K562 (cell line): ENCODE measurements around the gene RPS8. TPM values are rescaled to one million over a fixed set of nuclear protein-coding genes. Genes with fewer than 3 reads are reported as not detected.

ENCODE experiments used
- KDM4B ChIP-seq, 2 experiments: fragments of 450-650 bp in 1 of 2; sonication (generic) in 1 of 2; IDR thresholded peaks; 2 replicates each; pipeline ENCODE4 v1.6.1; 2016 to 2017; ENCODE audit warnings: borderline replicate concordance in 2 of 2, antibody characterized with exemption in 1 of 2, low read depth in 1 of 2, mild to moderate bottlenecking in 1 of 2
- NRF1 ChIP-seq, 2 experiments: fragments of 450-650 bp; IDR thresholded peaks in 1 of 2; conservative IDR thresholded peaks in 1 of 2; 2 replicates each; pipeline ENCODE4 v1.6.1; 2014; ENCODE audit warnings: mild to moderate bottlenecking in 2 of 2
- PML ChIP-seq: IDR thresholded peaks from 2 replicates; pipeline ENCODE4 v1.6.1; 2012; ENCODE audit warnings: low read length, inconsistent platforms
- RBM15 ChIP-seq: fragments of 200-400 bp; formaldehyde crosslinking; IDR thresholded peaks from 2 replicates; pipeline ENCODE4 v1.6.1; 2018; ENCODE audit warnings: mild to moderate bottlenecking, low read length, moderate library complexity; ENCODE audit not compliant: insufficient read depth
- RNF219 ChIP-seq: fragments of 250-450 bp; sonication (Bioruptor Pico); IDR thresholded peaks from 2 replicates; pipeline ENCODE4 v1.5.0; 2022; ENCODE audit warnings: mild to moderate bottlenecking
- ZNF212 ChIP-seq: fragments of 450-650 bp; formaldehyde crosslinking; IDR thresholded peaks from 2 replicates; pipeline ENCODE4 v1.4.0; 2020; ENCODE audit warnings: mild to moderate bottlenecking
- ZNF318 ChIP-seq, 2 experiments: fragments of 450-650 bp; IDR thresholded peaks; 2 replicates each; pipeline ENCODE4 v1.6.1; 2016; ENCODE audit warnings: mild to moderate bottlenecking in 2 of 2, borderline replicate concordance in 1 of 2, low read depth in 1 of 2, moderate library complexity in 1 of 2
- polyA plus RNA-seq, 8 experiments: library from polyadenylated mRNA; depleted of rRNA in 4 of 8; stranded (reverse) in 5 of 8; unstranded in 3 of 8; fragments of >200 nt; fragmentation: Nextera tagmentation in 2 of 8; fragmentation: Illumina TruSeq in 1 of 8; extraction: Ambion mirVana in 2 of 8; extraction: Trizol in 1 of 8; gene quantifications; 2 replicates each; pipeline versions ENCODE4 v1.2.1 to v1.2.3, GENCODE V29; 2011 to 2014; ENCODE audit warnings: inconsistent platforms in 1 of 8, missing spikeins in 1 of 8
- total RNA-seq, 7 experiments: library from RNA; depleted of rRNA in 6 of 7; stranded (reverse); fragments of >200 nt in 6 of 7; fragmentation: Illumina TruSeq in 2 of 7; extraction: Trizol in 2 of 7; gene quantifications; 2 replicates each; pipeline versions ENCODE4 v1.2.1 to v1.2.3, GENCODE V29; 2011 to 2021; ENCODE audit warnings: low replicate concordance in 1 of 7

The RPS8 gene
- total and polyA plus RNA-seq, 9 of the 15 experiments (the other 6 are each of a cell fraction or from before 2014, with no cell fraction given) = 2,431 to 4,168 (median 3,109) TPM

GRCh38 chr1:44775078-44775929 lies at the start of gene RPS8 (continued):
- TF ChIP-seq ZNF318 (IDR thresholded peaks at IDR 0.05; ENCODE audit: borderline replicate concordance in 1 of 2, low read depth in 1 of 2) = peak in 1 of 2 experiments; percentile 82; a peak in 1 of 4 replicates
- peak; percentile 94 for TF ChIP-seq PML
- TF ChIP-seq RNF219 = 0 out of 2 replicates have a peak, but pooled peaks have one; percentile 62
- TF ChIP-seq KDM4B (IDR thresholded peaks at IDR 0.05; ENCODE audit: borderline replicate concordance in 2 of 2, low read depth in 1 of 2) = peak; percentile 65 to 71; a peak in 3 of 4 replicates
- TF ChIP-seq NRF1 (conservative IDR thresholded peaks at IDR 0.05 in 1 of 2, IDR thresholded peaks at IDR 0.05 in 1 of 2) = peak; percentile 43 to 62; a peak in 3 of 4 replicates
- peak; percentile 34; the same call in 1 of the 2 replicates for TF ChIP-seq ZNF212
- no peak for TF ChIP-seq RBM15
